ENCODE data around the gene TMEM132E. TPM values are rescaled to one million over a fixed set of nuclear protein-coding genes. Genes with fewer than 3 reads are reported as not detected.

The TMEM132E gene
- total and polyA plus RNA-seq, 10 of the 15 experiments (the other 5 are each of a cell fraction or from before 2014, with no cell fraction given): not detected

DNA sequence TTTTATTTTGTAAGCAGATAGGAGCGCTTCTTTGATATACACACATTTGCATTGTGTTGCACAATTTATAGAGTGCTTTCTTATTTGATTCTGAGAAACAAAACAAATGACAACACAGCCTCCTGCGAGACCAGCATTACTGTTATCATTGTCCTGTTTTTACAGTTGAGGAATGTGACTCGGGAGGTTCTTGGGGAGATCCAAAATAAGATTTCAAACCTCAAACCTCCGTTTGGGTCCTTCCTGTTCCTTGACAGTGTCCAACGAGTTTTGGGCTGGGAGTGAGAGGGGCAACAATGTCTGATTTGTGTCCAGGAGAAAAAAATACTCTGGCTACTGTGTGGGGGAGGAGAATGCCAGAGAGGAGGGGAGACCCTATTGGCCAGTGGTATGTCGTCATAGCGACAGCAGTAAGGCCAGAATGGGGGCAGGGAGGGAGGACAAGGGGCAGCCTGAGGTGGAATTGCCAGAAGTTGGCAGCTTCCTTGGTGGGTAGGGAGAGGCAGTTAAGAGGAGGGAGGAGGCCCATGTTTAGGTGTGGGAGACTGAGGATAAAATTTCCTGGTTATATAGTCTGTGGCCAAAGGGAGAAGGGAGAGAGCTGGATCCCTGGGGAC lies 45.5 kb downstream of the TMEM132E start:
- 7% methylated on average over 7 of the region's 7 CpGs for WGBS (ENCODE audit: insufficient coverage, insufficient replicate concordance, low lambda C conversion rate, missing lambda C conversion rate)

More for the DNA sequence above, 45.5 kb downstream of the TMEM132E start:
- ChIA-PET POLR2A (no interaction called here), SMC1A (ENCODE audit: uncharacterized antibody, unreplicated experiment) (no interaction called here), RAD21 (ENCODE audit: unreplicated experiment) (no interaction called here), CTCF (no interaction called here)
- Histone ChIP-seq H3K9me3 (replicated peaks; ENCODE audit: control insufficient read depth, insufficient read depth, low read length) (no peaks in the 10 kb centered on the region), H3K27ac (ENCODE audit: control insufficient read depth, insufficient read depth) (no peak overlapping the region), H3K4me2 (ENCODE audit: control insufficient read depth, insufficient read depth) (no peak overlapping the region), H3K4me3 (no peak overlapping the region), H4K20me1 (ENCODE audit: control insufficient read depth, insufficient read depth) (no peaks in the 10 kb centered on the region), H3K9ac (ENCODE audit: control insufficient read depth, insufficient read depth, low read length) (no peak overlapping the region), H3K27me3 (replicated peaks in 1 of 2; ENCODE audit: control insufficient read depth in 2 of 2, insufficient read depth in 2 of 2, low read length in 1 of 2) (peaks cover 3 to 15% of the 10 kb centered on the region in 2 experiments), H3K79me2 (ENCODE audit: control insufficient read depth, insufficient read depth, low read length) (no peaks in the 10 kb centered on the region), H2AFZ (ENCODE audit: control insufficient read depth, low read depth, low read length) (no peak overlapping the region), H3K4me1 (ENCODE audit: control insufficient read depth, insufficient read depth, low read length) (no peaks in the 10 kb centered on the region), H3K36me3 (ENCODE audit: control insufficient read depth in 2 of 2, insufficient read depth in 2 of 2, low read length in 1 of 2) (no peaks in the 10 kb centered on the region)
- in situ Hi-C loops (cut with MboI): no loop called here
- TF ChIP-seq TCF7 (IDR thresholded peaks at IDR 0.05; ENCODE audit: borderline replicate concordance) (no peak), CREM (IDR thresholded peaks at IDR 0.05; ENCODE audit: low read depth) (no peak), ZZZ3 (IDR thresholded peaks at IDR 0.05; ENCODE audit: control insufficient read depth, insufficient read length, low read depth) (no peak), PBX3 (IDR thresholded peaks at IDR 0.05; ENCODE audit: insufficient replicate concordance, low read depth, low read length) (no peak), NFXL1 (IDR thresholded peaks at IDR 0.05; ENCODE audit: borderline replicate concordance) (no peak), BCL11A (IDR thresholded peaks at IDR 0.05; ENCODE audit: low read depth, low read length) (no peak), PAX5 (IDR thresholded peaks at IDR 0.05; ENCODE audit: borderline replicate concordance, low read depth, low read length) (no peak), ATF2 (IDR thresholded peaks at IDR 0.05; ENCODE audit: low read length) (no peak)
- ATAC-seq (no peak), FAIRE-seq (no peak), DNase-seq (ENCODE audit: low read depth, low spot score) (no peak)
- BruUV-seq (replicated peaks): no TSS peak
- intact Hi-C loops (cut with micrococcal nuclease; ENCODE audit: unreplicated experiment): no loop called here

All from GM12878 (cell line).